ENCODE measurements around the gene TTC16.

- TF ChIP-seq POLR2A (IDR thresholded peaks at IDR 0.05; ENCODE audit: extremely low read depth, insufficient read length) (no peak), CTCF (IDR thresholded peaks at IDR 0.05; ENCODE audit: low read depth, low read length) (no peak), MAX (IDR thresholded peaks at IDR 0.05; ENCODE audit: low read depth, low read length) (no peak)
Observed at GRCh38 chr9:127724012-127724411, 8.1 kb downstream of the TTC16 start.

Measured in NB4 (cell line).